Measurements from ENCODE around the gene CBLIF. TPM values are rescaled to one million over a fixed set of nuclear protein-coding genes. Genes with fewer than 3 reads are reported as not detected.

The CBLIF gene
- total and polyA plus RNA-seq, 4 donors = not detected

- Histone ChIP-seq H3K27me3 (ENCODE audit: control insufficient read depth in 4 of 4, insufficient read depth in 4 of 4, low read length in 3 of 4) (no peaks in the 10 kb centered on the region), H3K9me3 (ENCODE audit: control insufficient read depth in 4 of 4, low read length in 3 of 4) (no peaks in the 10 kb centered on the region), H3K4me3 (ENCODE audit: low read depth in 1 of 3, low read length in 3 of 3) (no peak overlapping the region), H3K4me1 (ENCODE audit: control insufficient read depth in 4 of 4, insufficient read depth in 4 of 4, low read length in 3 of 4) (no peaks in the 10 kb centered on the region), H3K27ac (ENCODE audit: low read depth in 1 of 2, low read length in 2 of 2) (no peak overlapping the region), H3K36me3 (ENCODE audit: control insufficient read depth in 4 of 4, insufficient read depth in 3 of 4, low read depth in 1 of 4, low read length in 3 of 4) (peaks cover 1 to 21% (median 13%) of the 10 kb centered on the region in 4 donors), H3K9ac (ENCODE audit: low read depth in 1 of 2, low read length in 2 of 2) (no peak overlapping the region)
- TF ChIP-seq ATF3 (IDR thresholded peaks at IDR 0.05) (no peak), JUND (IDR thresholded peaks at IDR 0.05) (no peak), FOXA1 (IDR thresholded peaks at IDR 0.05) (no peak), ZBTB33 (IDR thresholded peaks at IDR 0.05) (no peak), YY1 (IDR thresholded peaks at IDR 0.05) (no peak), HNF4G (IDR thresholded peaks at IDR 0.05) (no peak), REST (IDR thresholded peaks at IDR 0.05) (no peak), EGR1 (IDR thresholded peaks at IDR 0.05; ENCODE audit: low read depth in 2 of 2) (no peak), CTCF (IDR thresholded peaks at IDR 0.05; ENCODE audit: low read depth, low read length, missing input control) (no peak), MAX (IDR thresholded peaks at IDR 0.05) (no peak), SP1 (IDR thresholded peaks at IDR 0.05) (no peak), GABPA (IDR thresholded peaks at IDR 0.05 in 1 of 2, conservative IDR thresholded peaks at IDR 0.05 in 1 of 2) (no peak), NR2F2 (IDR thresholded peaks at IDR 0.05) (no peak), RAD21 (IDR thresholded peaks at IDR 0.05) (no peak), FOXA2 (IDR thresholded peaks at IDR 0.05) (no peak), TAF1 (conservative IDR thresholded peaks at IDR 0.05) (no peak), RXRA (IDR thresholded peaks at IDR 0.05) (no peak), HNF4A (conservative IDR thresholded peaks at IDR 0.05) (no peak)
- DNase-seq (ENCODE audit: low spot score) = no peak
- WGBS = 90% methylated on average over 3 of the region's 3 CpGs
These were observed 50.9 kb downstream of the CBLIF start for GRCh38 chr11:59794417-59794816.
